ENCODE data around the gene ATP2B3.

GRCh38 chrX:153476666-153477363 is 40.6 kb upstream of the ATP2B3 start:
- TF ChIP-seq POLR2A (IDR thresholded peaks at IDR 0.05) (no peak), CTCF (IDR thresholded peaks at IDR 0.05) (no peak)
